LNCAP (cell line): ENCODE data around the gene MAP3K14.

Experiments used
- TF ChIP-seq, protein P1 (sequence below): fragments of 450-650 bp; IDR thresholded peaks from 2 replicates; pipeline ENCODE4 v1.5.1; 2017; ENCODE audit warnings: mild to moderate bottlenecking

MAP3K14 gene

DNA sequence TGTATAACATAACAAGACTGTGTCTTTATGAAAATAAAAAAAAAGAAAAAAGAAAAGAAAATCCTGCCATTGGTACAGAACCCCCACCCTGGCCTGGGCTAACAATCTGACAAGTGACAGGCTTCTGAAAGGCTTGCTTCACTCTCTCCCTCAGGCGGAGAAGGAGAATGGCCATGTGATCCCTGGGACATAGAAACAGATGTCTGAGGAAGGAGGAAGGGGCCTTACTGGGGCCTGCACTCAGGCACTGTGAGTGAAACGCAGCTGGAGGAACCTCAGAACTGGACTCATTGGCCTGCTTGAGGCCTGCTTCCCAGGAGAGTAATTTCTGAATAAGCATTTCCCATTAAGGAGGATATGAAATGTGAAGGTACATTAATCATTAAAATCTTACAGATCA lies 17.5 kb downstream of the MAP3K14 start:
- TF ChIP-seq, protein P1, sequence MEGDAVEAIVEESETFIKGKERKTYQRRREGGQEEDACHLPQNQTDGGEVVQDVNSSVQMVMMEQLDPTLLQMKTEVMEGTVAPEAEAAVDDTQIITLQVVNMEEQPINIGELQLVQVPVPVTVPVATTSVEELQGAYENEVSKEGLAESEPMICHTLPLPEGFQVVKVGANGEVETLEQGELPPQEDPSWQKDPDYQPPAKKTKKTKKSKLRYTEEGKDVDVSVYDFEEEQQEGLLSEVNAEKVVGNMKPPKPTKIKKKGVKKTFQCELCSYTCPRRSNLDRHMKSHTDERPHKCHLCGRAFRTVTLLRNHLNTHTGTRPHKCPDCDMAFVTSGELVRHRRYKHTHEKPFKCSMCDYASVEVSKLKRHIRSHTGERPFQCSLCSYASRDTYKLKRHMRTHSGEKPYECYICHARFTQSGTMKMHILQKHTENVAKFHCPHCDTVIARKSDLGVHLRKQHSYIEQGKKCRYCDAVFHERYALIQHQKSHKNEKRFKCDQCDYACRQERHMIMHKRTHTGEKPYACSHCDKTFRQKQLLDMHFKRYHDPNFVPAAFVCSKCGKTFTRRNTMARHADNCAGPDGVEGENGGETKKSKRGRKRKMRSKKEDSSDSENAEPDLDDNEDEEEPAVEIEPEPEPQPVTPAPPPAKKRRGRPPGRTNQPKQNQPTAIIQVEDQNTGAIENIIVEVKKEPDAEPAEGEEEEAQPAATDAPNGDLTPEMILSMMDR, result no peak

DNA sequence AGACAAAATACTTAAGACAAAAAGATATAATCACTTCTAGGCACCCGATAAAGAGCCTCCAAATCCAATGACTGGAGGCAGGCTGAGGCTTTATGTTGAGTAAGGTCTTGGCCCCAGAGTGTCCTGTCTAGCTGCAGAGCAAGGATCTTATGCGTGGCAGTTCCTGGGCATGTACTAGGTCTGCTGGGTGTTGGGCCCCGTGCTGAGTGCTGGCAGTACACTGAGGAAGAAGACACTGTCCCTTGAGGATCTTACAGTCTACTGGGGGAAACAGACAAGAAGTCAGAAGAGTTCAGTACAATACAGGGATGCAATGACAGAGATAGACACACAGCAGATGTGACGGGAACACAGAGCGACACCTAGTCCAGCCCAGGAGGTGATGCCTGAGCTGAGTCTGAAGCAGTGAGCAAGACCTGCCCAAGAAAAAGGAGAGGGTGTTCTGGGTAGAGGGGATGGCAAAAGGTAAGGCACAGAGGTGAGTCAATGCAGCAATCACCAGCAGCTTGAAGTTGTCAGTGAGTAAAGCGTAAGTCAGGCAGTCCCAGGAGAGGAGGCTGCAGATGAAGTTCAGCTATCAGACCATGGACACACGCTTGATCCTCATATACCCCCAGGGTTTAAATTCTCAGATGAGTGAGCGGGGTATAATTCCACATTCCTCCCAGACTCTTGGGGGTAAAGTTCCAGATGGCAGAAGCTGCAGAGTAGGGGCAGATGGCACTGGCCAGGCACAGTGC lies 18.1 kb downstream of the MAP3K14 start:
- TF ChIP-seq, protein P1, result no peak

DNA sequence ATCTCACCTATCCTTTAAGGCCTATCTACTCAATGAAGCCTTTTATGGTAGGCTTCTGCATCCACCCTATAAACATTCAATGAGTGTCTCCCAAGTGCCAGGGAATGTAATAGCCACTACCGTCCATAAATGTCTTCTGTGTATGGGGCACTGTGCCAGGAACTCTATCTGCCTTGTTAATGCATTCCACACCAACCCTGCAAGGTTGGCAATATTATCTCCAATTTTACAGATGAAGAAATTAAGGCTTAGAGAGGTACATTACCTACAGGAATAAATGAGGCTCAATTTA lies 20.0 kb downstream of the MAP3K14 start:
- TF ChIP-seq, protein P1, result no peak

DNA sequence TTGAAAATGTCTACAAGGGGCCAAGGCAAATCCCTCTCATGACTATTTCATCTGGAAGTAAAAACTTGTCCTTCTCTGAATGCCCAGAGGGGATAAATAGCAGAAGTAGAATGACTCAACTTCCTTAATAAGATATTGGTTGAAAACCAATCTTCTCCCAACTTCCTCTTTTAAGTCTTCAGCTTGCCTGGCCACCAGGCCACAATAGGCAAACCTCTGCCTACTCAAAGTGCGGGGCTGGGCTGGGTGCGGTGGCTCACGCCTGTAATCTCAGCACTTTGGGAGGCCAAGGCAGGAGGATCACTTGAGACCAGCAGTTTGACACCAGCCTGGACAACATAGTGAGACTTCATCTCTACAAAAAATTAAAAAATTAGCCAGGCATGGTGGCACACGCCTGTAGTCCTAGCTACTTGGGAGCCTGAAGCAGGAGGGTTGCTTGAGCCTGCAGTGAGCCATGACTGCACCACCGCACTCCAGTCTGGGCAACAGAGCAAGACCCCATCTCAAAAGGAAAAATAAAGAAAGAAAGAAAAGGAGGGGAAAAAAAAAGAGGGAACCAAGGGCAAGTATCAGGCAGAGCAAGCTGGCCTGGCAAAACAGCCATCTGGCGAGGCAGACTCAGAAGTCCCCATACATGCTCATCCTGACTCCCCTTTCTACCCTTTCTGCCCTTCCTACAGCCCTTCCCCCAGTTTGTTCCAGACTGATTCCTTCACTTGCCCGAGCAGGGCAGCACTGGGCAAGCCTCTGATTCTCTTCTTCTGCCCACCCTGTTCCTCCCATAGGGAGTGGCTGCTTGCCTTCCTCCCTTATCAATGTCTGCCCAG lies 20.6 kb downstream of the MAP3K14 start:
- TF ChIP-seq, protein P1, result no peak

DNA sequence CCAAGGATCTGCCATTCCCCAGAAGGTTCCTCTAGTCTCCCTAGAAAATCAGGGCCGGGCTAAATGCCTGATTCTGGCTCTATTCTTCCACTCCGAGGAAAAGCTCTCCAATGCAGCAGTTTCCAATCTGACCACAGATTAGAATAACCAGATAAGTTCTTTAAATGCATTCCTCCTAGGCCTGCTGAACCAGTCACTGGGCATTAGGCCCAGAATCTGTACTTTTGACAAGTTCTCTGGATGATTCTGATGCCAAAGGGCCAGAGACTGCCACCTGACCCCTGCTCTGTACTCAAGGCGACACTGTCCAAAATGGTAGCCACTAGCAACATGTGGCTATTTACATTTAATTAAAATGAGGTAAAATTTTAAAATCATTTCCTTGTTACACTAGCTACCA lies 22.3 kb downstream of the MAP3K14 start:
- TF ChIP-seq, protein P1, result no peak

DNA sequence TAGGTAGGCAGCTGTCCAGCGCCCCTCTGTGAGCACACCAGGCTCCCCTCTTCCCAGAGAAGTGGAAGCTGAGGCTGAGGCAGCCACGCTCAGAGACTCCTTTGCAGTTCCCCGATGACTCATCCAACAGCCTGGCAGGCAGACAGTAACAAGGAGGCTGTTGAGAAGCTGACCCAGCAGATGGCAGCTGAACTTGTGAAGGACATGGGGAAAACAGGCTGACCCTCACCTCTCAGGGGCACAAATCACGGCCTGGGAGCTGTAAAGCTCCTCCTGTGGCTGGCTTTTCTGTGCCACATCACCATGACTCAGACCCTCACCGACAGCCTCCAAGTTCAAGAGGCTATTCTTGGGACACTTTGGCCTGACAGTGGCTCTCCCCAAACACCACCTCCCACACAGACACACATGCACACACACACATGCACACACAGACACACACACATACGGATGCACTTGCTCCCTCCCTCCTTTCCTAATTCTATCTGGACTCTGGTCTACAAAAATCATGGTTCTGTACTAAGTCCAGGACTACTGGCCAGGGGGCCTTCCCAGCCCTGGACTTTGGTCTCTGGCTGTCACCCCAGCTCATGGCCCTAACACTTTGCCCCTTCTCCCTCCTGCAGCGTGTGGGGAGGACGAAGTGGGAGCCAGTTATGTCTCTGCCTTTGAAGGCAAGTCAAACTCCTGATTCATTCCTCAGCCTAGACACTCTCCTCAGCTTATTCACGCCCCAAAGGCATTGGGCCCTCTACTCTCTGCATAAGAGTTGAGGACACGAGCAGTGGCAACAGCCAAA lies 23.2 kb downstream of the MAP3K14 start:
- TF ChIP-seq, protein P1, result no peak; the same call in 1 of the 2 replicates

DNA sequence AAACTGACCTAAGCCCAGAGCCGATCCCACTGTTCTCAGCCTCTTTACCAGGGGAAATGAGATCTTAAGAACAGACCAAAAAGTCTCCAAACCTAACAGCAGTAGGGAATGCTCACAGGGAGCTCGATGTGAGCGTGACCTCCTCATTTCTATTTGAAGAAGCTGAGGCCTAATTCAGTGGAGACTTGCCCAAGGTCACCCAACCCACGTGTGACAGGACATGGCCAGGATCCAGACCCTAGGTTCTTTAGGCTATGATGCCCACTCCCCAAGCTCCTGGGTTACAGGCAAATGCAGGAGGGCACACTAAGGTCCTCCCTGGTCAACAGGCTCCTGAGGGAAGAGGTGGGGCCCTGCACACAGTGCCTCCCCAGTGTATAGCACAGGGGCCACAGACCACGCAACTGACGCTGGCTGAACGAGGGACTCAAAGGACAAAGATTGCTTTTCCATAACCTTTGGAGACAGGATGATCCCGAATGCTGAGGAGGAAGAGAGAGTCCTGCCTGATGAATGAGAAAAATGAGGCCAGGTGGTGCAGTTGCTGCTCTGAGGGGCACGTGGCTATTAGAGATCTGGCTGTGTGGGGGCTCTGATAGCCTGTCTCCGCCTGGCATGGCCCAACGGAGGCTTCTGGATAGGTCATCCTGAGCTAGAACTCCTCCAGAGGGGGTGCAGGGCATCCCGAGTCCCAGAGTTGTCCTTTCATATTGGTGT lies 24.0 kb downstream of the MAP3K14 start:
- TF ChIP-seq, protein P1, result no peak
